Omental fat pad (tissue), 4 donors: ENCODE measurements around the gene APOBEC3B. TPM values are rescaled to one million over a fixed set of nuclear protein-coding genes. Genes with fewer than 3 reads are reported as not detected.
"Not testable (repeated sequence)": the region's sequence is repeated elsewhere in the genome, so short reads cannot be mapped to it uniquely, and the experiment has no call there.

Experiments
- ATAC-seq: fragments of 150-250 bp; one replicate; pipeline ENCODE4 v1.9.1; 2016; ENCODE audit warnings: mild to moderate bottlenecking, moderate library complexity; ENCODE audit not compliant: low FRiP score
- DNase-seq: peaks from one replicate; pipeline ENCODE4 v3.0.0-alpha.2; 2019; ENCODE audit warnings: low spot score
- total RNA-seq, 4 donors: library from RNA; depleted of rRNA; stranded (reverse); fragments of >200 nt; gene quantifications; one replicate each; pipeline ENCODE4 v1.1.0, GENCODE V29; 2016
- TF ChIP-seq, protein P1 (sequence below), 3 donors: fragments of 450-650 bp; IDR thresholded peaks; one replicate each; pipeline ENCODE4 v1.5.1; 2016 to 2017; ENCODE audit warnings: antibody characterized with exemption in 3 of 3, mild to moderate bottlenecking in 3 of 3, moderate library complexity in 2 of 3

Gene APOBEC3B
- total RNA-seq, 4 donors from 2014 or later, result 1.1 to 2.2 TPM; not detected in 2

DNA sequence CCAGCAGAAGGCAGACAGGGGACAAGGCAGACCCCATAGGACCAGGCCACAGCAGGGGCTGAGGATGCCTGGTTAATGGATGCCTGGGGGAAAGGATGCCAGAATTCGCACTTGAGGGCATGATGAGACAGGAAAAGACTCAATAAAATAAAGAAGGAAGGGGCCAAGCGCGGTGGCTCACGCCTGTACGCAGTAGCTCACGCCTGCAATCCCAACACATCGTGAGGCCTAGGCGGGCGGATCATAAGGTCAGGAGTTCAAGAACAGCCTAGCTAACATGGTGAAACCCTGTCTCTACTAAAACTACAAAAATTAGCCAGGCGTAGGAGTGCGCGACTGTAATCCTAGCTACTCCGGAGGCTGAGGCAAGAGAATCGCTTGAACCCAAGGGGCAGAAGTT lies 48.6 kb downstream of the APOBEC3B start:
- TF ChIP-seq, protein P1, sequence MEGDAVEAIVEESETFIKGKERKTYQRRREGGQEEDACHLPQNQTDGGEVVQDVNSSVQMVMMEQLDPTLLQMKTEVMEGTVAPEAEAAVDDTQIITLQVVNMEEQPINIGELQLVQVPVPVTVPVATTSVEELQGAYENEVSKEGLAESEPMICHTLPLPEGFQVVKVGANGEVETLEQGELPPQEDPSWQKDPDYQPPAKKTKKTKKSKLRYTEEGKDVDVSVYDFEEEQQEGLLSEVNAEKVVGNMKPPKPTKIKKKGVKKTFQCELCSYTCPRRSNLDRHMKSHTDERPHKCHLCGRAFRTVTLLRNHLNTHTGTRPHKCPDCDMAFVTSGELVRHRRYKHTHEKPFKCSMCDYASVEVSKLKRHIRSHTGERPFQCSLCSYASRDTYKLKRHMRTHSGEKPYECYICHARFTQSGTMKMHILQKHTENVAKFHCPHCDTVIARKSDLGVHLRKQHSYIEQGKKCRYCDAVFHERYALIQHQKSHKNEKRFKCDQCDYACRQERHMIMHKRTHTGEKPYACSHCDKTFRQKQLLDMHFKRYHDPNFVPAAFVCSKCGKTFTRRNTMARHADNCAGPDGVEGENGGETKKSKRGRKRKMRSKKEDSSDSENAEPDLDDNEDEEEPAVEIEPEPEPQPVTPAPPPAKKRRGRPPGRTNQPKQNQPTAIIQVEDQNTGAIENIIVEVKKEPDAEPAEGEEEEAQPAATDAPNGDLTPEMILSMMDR (IDR thresholded peaks at IDR 0.05), result no peak
- ATAC-seq (no peak), DNase-seq (no peak)

DNA sequence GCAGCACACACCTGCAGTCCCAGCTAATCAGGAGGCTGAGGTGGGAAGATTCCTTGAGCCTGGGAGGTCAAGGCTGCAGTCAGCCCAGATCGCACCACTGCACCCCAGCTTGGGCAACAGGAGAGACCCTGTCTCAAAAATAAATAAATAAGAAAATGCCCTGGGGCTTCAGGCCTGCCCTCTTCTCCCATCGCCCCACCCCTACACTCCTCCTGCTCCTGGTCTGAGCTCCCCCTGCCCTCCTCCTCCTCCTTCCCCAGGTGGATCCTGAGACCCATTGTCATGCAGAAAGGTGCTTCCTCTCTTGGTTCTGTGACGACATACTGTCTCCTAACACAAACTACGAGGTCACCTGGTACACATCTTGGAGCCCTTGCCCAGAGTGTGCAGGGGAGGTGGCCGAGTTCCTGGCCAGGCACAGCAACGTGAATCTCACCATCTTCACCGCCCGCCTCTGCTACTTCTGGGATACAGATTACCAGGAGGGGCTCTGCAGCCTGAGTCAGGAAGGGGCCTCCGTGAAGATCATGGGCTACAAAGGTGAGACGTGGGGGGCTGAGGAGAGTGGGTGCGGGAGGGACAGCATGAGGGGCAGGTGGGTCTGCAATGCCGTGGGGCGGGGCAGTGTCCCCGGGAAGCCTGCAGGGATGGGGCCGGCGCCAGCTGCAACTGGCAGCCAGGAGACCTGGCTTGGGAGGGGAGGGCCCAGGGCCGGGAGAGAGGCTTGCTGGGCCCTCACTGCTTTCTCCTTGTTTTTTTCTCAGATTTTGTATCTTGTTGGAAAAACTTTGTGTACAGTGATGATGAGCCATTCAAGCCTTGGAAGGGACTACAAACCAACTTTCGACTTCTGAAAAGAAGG lies 49.5 kb downstream of the APOBEC3B start:
- ATAC-seq, DNase-seq: not testable (repeated sequence)

DNA sequence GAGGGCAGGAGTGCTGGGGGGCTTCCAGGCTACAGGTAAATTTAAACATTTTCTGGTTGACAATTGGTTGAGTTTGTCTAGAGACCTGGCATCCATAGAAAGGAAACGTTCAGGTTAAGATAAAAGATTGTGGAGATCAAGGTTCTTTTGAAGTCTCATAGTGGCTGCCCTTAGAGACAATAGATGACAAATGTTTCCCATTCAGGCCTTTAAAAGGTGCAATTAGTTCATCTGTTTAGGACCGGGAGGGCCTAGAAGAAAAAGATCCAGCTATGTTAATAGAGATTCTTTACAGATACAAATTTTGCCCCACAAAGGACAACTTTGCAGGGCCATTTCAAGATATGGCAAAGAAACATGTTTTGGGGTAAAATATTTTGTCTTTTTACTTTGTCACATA lies 54.9 kb downstream of the APOBEC3B start:
- ATAC-seq, DNase-seq: not testable (repeated sequence)

DNA sequence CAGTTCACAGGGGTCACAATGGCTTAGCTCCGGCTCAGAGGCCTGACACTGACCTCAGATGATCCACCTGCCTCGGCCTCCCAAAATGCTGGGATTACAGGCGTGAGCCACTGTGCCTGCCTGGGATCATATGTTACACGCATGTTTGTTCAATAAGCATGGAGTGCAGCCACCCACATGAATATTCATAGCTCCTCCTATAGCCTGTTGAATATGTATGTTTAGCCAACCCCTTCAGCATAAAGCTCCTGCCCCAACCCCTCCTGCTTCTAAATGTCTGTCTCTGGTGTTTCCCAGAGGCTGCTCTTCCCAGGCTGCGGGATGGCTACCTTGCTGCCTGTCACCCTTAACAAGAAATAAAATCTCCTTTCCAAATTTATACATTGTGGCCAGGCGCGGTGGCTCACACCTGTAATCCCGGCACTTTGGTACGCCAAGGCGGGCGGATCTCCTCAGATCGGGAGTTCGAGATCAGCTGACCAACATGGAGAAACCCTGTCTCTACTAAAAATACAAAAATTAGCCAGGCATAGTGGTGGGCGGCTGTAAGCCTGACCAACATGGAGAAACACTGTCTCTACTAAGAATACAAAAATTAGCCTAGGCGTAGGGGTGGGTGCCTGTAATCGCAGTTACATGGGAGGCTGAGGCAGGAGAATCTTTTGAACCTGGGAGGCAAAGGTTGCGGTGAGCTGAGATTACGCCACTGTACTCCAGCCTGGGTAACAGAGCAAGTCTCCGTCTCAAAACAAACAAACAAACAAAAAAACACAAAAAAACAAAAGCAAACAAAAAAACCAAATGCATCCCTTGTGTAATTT lies 57.4 kb downstream of the APOBEC3B start:
- TF ChIP-seq, protein P1 (IDR thresholded peaks at IDR 0.05), result no peak

DNA sequence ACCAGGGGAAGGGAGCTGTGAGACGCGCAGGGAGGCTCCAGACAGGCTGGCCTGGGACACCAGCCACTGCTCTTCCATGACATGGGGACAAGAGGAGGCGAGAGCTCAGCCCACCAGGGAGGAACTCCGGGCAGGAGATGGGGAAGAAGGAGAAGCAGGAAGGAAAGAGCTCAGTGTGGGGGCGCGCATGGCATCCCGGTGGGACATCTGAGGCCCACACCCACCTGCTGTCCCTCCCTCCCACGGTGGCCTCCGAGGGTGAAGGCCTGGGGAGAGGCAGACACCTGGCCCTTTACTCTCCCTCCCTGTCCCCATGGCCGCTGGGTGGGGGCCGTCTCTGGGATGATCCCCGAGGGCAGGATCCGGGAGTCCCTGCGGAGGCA lies 58.0 kb downstream of the APOBEC3B start:
- DNase-seq, result not testable (repeated sequence)
- peak; percentile 8 for ATAC-seq

More for the DNA sequence above, 57.4 kb downstream of the APOBEC3B start:
- ATAC-seq (no peak), DNase-seq (no peak)

DNA sequence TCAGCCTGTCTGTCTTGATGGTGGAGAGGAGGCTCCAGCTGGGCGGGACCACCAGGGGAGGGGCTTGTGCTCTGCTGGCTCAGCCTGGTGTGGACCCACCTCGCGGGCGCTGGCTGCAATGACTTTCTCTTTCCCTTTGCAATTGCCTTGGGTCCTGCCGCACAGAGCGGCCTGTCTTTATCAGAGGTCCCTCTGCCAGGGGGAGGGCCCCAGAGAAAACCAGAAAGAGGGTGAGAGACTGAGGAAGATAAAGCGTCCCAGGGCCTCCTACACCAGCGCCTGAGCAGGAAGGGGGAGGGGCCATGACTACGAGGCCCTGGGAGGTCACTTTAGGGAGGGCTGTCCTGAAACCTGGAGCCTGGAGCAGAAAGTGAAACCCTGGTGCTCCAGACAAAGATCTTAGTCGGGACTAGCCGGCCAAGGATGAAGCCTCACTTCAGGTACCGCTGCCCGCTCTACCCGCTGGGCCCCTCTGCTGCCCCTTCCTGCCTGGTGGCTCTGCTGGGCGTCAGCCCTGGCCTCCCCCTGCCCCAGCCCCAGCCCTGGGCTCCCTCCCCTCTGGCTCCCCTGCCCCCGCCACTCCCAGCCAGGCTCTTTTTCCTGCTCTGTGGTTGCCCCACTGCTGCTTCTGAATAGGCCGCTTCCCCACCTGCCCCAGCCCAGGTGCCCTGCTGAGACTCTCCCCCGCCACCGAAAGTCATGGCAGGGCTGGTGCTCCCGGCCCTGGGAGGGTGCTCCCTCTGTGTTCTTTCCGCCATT lies 58.6 kb downstream of the APOBEC3B start, which contains the start of gene APOBEC3F:
Gene APOBEC3F, plus strand, starts transcription at position 327 of the 759 bp plus-strand sequence. Its CDS starts 97 bp downstream, at position 424.
- ATAC-seq, result peak; percentile 86
- DNase-seq, result not testable (repeated sequence)

DNA sequence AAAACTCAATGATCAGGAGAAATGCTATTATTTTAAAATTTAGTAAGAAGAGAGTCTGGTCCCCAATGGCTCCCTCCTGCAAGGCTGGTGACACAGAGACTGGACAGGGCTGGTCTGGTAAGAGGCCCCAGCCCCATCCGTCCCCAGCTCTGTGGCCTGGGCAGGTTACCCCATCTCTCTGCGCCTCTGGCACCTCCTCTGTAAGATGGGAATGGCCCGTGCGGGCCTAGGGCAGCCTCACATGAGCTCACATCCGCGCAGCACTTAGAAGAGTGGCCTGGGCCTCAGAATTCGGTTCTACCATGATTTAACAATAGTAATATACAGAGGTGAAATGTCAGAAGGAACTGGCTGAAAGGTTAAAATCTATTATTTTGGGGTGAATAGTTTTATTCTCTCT lies 59.8 kb downstream of the APOBEC3B start:
- DNase-seq, result no peak
- TF ChIP-seq, protein P1 (IDR thresholded peaks at IDR 0.05), result no peak
- ATAC-seq, result no peak

Other genes with a start within 250 kb of the APOBEC3B start
- 100 to 1,000 TPM; 302 to 509 (median 347) TPM for gene SUN2, start 226.3 kb upstream of the APOBEC3B start, total RNA-seq
- gene DNAL4, start 188.2 kb upstream of the APOBEC3B start, total RNA-seq, result 10 to 100 TPM in 2 of 4 donors, 1 to 10 TPM in 2; 6.7 to 12.8 (median 9.4) TPM
- 1 to 10 TPM; 2.4 to 3.8 (median 3.0) TPM for gene NPTXR, start 138.3 kb upstream of the APOBEC3B start, total RNA-seq
- gene CBX6, start 110.1 kb upstream of the APOBEC3B start, total RNA-seq, result 10 to 100 TPM; 27.4 to 59.6 (median 34.9) TPM
- 10 to 100 TPM in 1 of 4 donors, 1 to 10 TPM in 3; 2.7 to 47.4 (median 4.9) TPM for gene APOBEC3A, start 24.7 kb upstream of the APOBEC3B start, total RNA-seq
- gene APOBEC3C, start 31.9 kb downstream of the APOBEC3B start, total RNA-seq, result 10 to 100 TPM in 1 of 4 donors, 1 to 10 TPM in 3; 5.8 to 11.0 (median 7.8) TPM
- 1 to 10 TPM in 2 of 4 donors, under 1 TPM in 2; 0.65 to 6.3 (median 1.1) TPM for gene APOBEC3D, start 38.8 kb downstream of the APOBEC3B start, total RNA-seq
- gene APOBEC3F, start 58.5 kb downstream of the APOBEC3B start, total RNA-seq, result 1 to 10 TPM; 1.8 to 9.0 (median 2.6) TPM
- gene APOBEC3G, start 94.9 kb downstream of the APOBEC3B start, total RNA-seq, result 10 to 100 TPM in 1 of 4 donors, 1 to 10 TPM in 3; 5.5 to 20.3 (median 6.7) TPM
- gene APOBEC3H, start 114.9 kb downstream of the APOBEC3B start, total RNA-seq, result under 1 TPM in 2 of 4 donors, not detected in 2; 0.63 to 0.95 TPM
- gene CBX7, start 170.3 kb downstream of the APOBEC3B start, total RNA-seq, result 10 to 100 TPM; 22.6 to 74.9 (median 30.8) TPM